Activated naive CD8-positive, alpha-beta T cell treated with anti-CD3 and anti-CD28 coated beads, Interleukin-2, amount 10 ng/mL, durations not matched to agents 7 days and 5 days (primary cell): ENCODE data around the gene PLXNB2. TPM values are rescaled to one million over a fixed set of nuclear protein-coding genes. Genes with fewer than 3 reads are reported as not detected.
A peak's percentile ranks its signal among the peaks of the same experiment; 100 is the strongest.

ENCODE experiments used
- ATAC-seq: fragments of 150-1000 bp; cut with Tn5 transposase; one replicate; pipeline ENCODE4 v1.10.0; 2021; ENCODE audit warnings: low read depth, moderate library complexity
- POLR2A ChIA-PET: fragments of 350-600 bp; sonication (Branson Sonifier 250); formaldehyde crosslinking; loops from one replicate; lab custom pipeline; 2021; ENCODE audit warnings: antibody characterized with exemption; lab: Charles Lee
- DNase-seq: peaks from one replicate; pipeline ENCODE4 v3.0.0; 2021
- H3K27ac Mint-ChIP-seq: one replicate; pipeline ENCODE4 v1.8.0; 2022; ENCODE audit warnings: mild to moderate bottlenecking, mixed read lengths
- H3K27me3 Mint-ChIP-seq: one replicate; pipeline ENCODE4 v1.8.0; 2022; ENCODE audit warnings: mild to moderate bottlenecking, moderate library complexity, mixed read lengths
- H3K36me3 Mint-ChIP-seq: one replicate; pipeline ENCODE4 v1.8.0; 2021; ENCODE audit warnings: mild to moderate bottlenecking, mixed read lengths
- H3K4me1 Mint-ChIP-seq: one replicate; pipeline ENCODE4 v1.8.0; 2021; ENCODE audit warnings: mixed read lengths
- H3K4me3 Mint-ChIP-seq: one replicate; pipeline ENCODE4 v1.8.0; 2022; ENCODE audit warnings: mild to moderate bottlenecking, moderate library complexity, mixed read lengths
- H3K9me3 Mint-ChIP-seq: one replicate; pipeline ENCODE4 v1.8.0; 2021; ENCODE audit warnings: mixed read lengths
- total RNA-seq, 2 experiments: library from RNA; stranded (reverse); gene quantifications; one replicate each; pipeline ENCODE4 v1.2.3, GENCODE V29; 2021

Gene PLXNB2
- total RNA-seq, 2 experiments from 2014 or later = 43.0 to 45.8 TPM

DNA sequence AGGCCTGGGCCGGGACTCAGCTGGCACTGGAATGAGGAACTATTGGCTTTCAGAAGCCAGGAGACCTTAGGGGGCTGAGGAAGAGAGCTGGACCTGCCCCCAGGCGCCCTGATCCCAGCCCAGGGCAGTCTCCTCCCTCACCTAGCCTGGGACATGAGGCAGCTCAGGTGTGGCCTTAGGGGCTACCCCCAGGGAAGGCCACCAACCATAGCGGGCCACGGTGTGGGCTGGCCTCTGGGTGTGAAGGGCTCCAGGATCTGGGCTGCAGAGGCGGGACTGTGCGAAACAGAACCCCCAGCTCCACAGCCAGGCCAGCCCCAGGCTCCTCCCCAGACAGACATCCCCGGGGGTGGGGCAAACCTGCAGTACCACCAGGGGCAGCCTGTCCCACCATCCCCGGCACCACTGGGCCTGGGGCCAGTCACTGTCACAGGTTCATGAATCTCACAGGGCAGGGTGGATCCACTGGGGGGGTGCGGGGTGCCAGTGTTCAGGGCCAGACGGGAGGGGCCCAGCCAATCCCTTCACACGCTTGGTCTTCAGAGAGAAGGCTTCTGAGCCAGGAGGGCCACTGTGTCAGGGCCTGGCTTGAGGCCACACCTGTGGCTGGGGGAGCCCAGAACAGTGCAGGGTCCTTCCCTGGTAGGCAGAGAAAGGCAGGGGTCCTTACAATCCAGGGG is 3.5 kb downstream of the PLXNB2 start:
- POLR2A ChIA-PET = interaction anchor here (6.0 kb wide), 1 partner anchor 10 kb away, joined by 51 read pairs; no protein-coding TSS in a partner anchor
- DNase-seq (no peak), ATAC-seq (no peak)
- Mint-ChIP-seq H3K36me3 (peaks cover 1% of the 10 kb centered on the region), H3K4me3 (peak overlapping the region; percentile 17), H3K9me3 (no peaks in the 10 kb centered on the region), H3K27me3 (peaks cover 11% of the 10 kb centered on the region), H3K27ac (peak overlapping the region; percentile 73), H3K4me1 (peaks cover 10% of the 10 kb centered on the region)

DNA sequence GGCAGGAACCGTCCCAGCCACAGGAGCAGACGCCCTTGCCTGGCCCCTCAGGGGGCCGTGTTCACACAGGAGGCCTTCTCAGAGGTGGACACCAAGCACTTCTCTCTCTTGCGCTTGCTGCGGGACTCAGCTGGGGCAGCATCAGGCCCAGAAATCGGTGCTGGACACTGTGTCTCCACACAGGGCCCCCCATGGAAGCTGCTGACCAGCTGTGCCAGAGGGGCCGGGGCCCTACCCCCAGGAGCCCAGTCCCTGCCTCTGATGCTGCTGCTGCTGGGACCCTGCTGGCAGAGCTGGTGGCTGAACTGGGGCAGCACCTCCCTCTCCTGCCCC is 4.0 kb downstream of the PLXNB2 start:
- Mint-ChIP-seq H3K4me3 (no peak overlapping the region), H3K27me3 (peaks cover 12% of the 10 kb centered on the region), H3K4me1 (peaks cover 6% of the 10 kb centered on the region), H3K36me3 (peaks cover 1% of the 10 kb centered on the region), H3K9me3 (no peaks in the 10 kb centered on the region), H3K27ac (no peak overlapping the region)
- DNase-seq (no peak), ATAC-seq (no peak)
- POLR2A ChIA-PET = interaction anchor here (1.1 to 6.0 kb wide), 2 partner anchors 10 to 60 kb away, joined by 3 to 51 read pairs; no protein-coding TSS in a partner anchor

DNA sequence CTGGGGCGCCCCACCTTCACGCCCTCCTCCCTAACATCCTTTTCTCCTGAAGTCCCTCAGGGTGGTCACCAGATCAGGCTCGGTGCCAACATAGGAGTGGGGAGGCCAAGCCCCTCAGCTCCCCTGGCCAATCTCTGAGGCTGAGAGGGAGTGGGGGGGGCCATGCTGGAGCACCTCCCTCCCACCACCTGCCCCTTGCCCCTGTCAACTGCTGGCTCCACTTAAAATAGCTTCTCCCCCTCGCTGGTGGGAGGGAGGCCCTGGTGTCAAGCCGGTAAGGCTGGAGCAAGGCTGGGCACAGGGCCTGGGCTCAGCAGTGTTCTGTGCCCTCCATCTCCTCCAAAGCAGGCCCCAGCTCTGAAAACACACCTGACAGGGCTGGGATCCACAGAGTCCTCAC is 4.9 kb downstream of the PLXNB2 start:
- no peak for ATAC-seq
- H3K27me3 Mint-ChIP-seq = peaks cover 12% of the 10 kb centered on the region
- POLR2A ChIA-PET = interaction anchor here (1.1 to 6.0 kb wide), 3 partner anchors 9 to 59 kb away, joined by 3 to 51 read pairs (median 3); no protein-coding TSS in a partner anchor

DNA sequence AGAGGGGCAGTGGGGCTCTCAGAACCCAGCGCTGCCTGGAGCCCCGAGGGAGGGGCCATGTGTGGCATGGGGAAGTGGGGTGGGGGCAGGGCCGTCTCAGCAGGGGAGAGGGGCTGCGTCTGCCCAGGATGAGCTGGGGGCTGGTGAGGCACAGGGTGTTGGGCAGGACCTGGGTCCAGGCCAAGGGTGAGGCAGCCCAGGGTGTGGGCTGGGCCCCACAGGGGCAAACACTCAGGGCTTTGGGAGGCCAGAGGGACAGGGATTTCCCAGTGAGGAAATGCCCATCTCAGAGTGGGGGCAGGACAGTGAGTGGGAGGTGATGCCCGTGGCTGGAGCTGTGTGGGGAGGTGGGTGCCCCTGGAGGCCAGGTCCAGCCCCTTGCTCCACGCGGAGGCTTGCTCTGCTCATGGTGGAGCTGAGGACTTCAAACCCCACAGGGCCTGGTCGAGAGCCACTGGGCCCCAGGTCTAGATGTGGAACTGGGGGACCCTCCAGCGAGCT is 5.4 kb downstream of the PLXNB2 start:
- no peak for ATAC-seq
- peaks cover 5% of the 10 kb centered on the region for H3K4me1 Mint-ChIP-seq
- H3K36me3 Mint-ChIP-seq = peaks cover 1% of the 10 kb centered on the region
- POLR2A ChIA-PET = interaction anchor here (0.7 to 6.0 kb wide), 4 partner anchors 8 to 150 kb away, joined by 3 to 51 read pairs (median 4); no protein-coding TSS in a partner anchor
- H3K27ac Mint-ChIP-seq = no peak overlapping the region
- H3K4me3 Mint-ChIP-seq = no peak overlapping the region
- peaks cover 12% of the 10 kb centered on the region for H3K27me3 Mint-ChIP-seq
- no peaks in the 10 kb centered on the region for H3K9me3 Mint-ChIP-seq
- DNase-seq = no peak

More for the DNA sequence above, 4.9 kb downstream of the PLXNB2 start:
- no peak overlapping the region for H3K4me3 Mint-ChIP-seq
- DNase-seq = no peak
- no peaks in the 10 kb centered on the region for H3K9me3 Mint-ChIP-seq
- peaks cover 5% of the 10 kb centered on the region for H3K4me1 Mint-ChIP-seq
- no peak overlapping the region for H3K27ac Mint-ChIP-seq
- H3K36me3 Mint-ChIP-seq = peaks cover 1% of the 10 kb centered on the region

DNA sequence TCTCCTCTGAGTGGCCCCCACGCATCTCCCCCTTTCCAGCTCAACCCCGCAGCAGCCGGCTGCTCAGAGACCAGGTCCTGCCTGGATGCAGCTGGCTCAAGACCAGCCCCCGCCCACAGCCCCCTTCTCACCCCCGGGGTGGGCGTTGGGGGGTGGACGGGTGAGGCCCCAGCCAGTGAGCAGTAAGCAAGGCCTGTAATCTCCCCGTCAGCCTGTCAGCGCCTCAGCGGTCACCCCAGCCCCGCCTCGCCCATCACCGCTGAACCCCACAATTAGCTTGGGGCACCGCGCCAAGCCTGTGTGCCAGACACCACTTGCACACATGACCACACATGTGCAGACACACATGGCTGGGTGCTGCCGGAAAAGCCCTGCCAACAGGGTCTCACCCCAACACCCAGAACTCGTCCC is 5.9 kb downstream of the PLXNB2 start:
- POLR2A ChIA-PET = interaction anchor here (0.7 kb wide), 1 partner anchor 151 kb away, joined by 4 read pairs; no protein-coding TSS in a partner anchor
- Mint-ChIP-seq H3K4me1 (peaks cover 5% of the 10 kb centered on the region), H3K27me3 (peaks cover 12% of the 10 kb centered on the region)

DNA sequence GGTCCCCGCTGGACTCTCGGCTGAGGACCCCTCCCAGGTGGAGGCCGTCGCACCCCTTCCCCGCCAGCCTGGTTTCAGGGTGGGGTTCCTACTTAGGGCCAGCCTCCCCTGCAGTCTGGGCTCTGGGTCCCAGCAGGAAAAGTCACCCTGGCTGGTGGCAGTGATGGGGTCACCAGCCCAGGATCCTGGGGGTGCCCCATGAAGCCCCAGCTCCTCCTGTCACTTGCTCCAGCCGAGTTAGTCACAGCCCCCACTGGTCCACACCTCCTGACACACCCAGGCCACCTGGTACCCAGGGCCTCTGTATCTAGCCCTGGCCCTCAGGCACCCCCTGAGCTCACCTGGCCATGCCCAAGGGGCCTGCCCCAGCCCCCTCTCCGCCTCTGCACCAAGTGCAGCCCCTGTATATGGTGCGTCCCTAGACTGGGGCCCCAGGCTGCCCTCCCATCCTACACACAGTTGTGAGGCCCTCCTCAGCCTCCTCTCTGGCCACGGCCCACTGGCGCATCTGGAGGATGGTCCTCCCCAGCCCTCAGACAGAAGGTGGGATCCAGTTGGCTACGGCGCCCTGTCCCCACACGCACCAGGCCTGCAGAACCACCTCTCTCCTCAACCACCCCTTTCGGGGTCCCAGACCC is 6.7 kb downstream of the PLXNB2 start:
- POLR2A ChIA-PET = interaction anchor here (1.0 kb wide), 1 partner anchor 14 kb away, joined by 3 read pairs; no protein-coding TSS in a partner anchor
- Mint-ChIP-seq H3K36me3 (peaks cover 1% of the 10 kb centered on the region), H3K9me3 (no peaks in the 10 kb centered on the region), H3K4me3 (no peak overlapping the region), H3K27me3 (peaks cover 7% of the 10 kb centered on the region), H3K4me1 (peaks cover 3% of the 10 kb centered on the region), H3K27ac (no peak overlapping the region)
- ATAC-seq (no peak), DNase-seq (no peak)

More for the DNA sequence above, 5.9 kb downstream of the PLXNB2 start:
- Mint-ChIP-seq H3K27ac (no peak overlapping the region), H3K36me3 (peaks cover 1% of the 10 kb centered on the region), H3K9me3 (no peaks in the 10 kb centered on the region), H3K4me3 (no peak overlapping the region)
- ATAC-seq (no peak), DNase-seq (no peak)

DNA sequence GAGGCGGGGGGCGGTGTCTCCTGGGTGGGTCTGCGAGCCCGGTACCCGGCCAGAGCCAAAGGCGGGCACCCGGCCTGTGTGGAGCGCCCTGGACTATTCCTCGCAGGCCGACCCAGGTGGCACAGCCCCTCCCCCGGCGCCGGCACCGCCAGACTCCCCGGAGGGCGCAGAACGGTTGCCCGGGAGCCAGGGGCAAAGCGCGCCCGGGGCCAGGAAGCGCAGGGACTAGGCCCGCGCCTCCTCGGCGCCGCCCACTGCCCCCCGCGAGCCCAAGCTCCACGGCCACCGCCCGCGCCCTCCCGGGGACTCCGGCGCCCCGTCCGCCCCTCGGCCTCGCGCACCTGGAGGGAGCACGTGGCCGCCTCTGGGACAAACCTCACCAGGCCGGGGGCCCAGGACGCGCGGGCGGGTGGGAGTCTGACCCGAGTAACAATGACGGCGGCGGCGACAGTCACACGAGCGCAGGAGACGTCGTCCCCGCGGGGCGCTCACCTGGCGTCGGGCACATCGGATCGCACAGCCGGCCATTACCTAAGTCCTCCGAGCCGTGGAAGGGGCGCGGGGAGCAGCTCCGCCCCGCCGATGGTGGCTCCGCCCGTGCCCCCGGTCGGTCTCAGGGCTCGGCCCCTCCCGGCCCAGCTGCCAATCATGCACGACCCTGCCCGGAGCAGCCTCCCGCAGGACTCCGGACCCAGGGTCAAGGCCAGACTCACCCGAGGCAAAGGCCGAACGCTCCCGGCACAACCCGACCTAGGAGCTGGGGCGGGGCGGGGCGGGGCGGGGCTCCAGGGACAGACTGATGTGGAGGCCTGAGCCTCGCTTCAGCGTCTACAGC is 7.4 kb downstream of the PLXNB2 start:
- ATAC-seq = no peak
- H3K9me3 Mint-ChIP-seq = no peaks in the 10 kb centered on the region

DNA sequence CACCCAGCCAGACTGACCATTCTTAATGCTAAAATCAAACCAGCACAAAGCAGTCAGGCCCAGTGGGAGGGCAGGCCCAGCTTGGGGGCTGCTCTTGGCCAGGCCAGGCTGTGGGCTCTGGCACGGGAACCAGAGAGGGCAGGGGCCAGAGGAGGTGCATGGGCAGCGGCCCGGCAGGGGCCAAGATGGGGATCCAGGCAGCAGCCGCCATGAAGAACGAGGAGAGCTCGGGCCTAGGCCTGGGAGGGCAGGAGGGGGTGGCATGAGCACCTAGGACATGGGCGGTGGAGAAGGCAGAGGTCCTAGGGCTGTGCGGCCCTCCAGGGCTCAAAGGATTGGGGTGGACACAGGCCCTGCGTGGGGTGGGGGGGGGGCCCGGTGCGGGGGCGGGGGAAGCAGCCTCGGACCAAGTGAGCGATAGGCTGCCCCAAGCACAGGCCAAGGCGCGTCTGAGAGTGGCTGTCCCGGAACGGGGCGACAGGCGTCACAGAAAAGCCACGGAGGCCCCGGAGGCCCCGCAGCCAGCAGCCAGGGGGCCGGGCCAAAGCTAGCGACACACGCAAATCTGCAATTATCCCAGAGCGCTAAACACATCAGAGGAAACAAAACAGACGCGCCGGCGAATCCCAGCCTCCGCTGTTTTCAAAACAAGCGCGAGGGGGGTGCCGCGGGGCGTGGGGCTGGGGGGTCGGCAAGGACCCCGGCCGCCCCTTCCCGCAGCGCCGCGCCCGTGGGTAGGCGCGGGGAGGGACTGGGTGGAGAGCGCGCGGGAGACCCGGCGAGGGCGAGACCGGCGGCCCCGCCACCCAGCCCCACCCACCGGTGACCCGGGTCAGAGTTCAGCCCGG is 8.3 kb downstream of the PLXNB2 start:
- Mint-ChIP-seq H3K9me3 (no peaks in the 10 kb centered on the region), H3K4me1 (peaks cover 4% of the 10 kb centered on the region), H3K27me3 (peaks cover 4% of the 10 kb centered on the region), H3K4me3 (no peak overlapping the region), H3K36me3 (peaks cover 1% of the 10 kb centered on the region), H3K27ac (no peak overlapping the region)
- DNase-seq (no peak), ATAC-seq (peak; percentile 12)
- POLR2A ChIA-PET = no interaction called here

More for the DNA sequence above, 7.4 kb downstream of the PLXNB2 start:
- Mint-ChIP-seq H3K27ac (no peak overlapping the region), H3K27me3 (peaks cover 7% of the 10 kb centered on the region), H3K4me1 (peaks cover 3% of the 10 kb centered on the region), H3K4me3 (no peak overlapping the region), H3K36me3 (peaks cover 1% of the 10 kb centered on the region)
- POLR2A ChIA-PET = interaction anchor here (1.0 kb wide), 1 partner anchor 14 kb away, joined by 3 read pairs; no protein-coding TSS in a partner anchor
- no peak for DNase-seq

DNA sequence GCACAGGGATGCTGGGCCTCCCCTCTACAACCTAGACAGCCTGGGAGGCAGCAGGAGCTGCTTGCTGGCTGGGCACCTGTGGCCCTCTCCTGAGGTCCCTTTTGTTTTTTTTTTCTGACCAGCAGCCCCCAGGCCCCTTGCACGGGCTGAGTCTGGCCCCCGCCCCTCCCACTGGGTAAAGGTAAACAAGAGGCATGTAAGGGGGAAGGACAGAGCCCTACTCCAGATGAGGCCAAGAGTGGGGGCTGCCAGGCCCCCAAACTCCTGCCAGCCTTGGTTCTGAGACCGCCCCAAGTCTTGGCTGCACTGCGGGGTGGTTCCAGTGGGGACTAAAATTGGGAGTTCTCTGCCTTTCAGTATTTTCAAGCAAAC is 9.2 kb downstream of the PLXNB2 start:
- ATAC-seq (no peak), DNase-seq (no peak)
- no peak overlapping the region for H3K4me3 Mint-ChIP-seq
- H3K27me3 Mint-ChIP-seq = peaks cover 4% of the 10 kb centered on the region
- H3K4me1 Mint-ChIP-seq = peaks cover 2% of the 10 kb centered on the region
- POLR2A ChIA-PET = no interaction called here
- H3K36me3 Mint-ChIP-seq = peaks cover 1% of the 10 kb centered on the region
- no peak overlapping the region for H3K27ac Mint-ChIP-seq
- H3K9me3 Mint-ChIP-seq = no peaks in the 10 kb centered on the region

DNA sequence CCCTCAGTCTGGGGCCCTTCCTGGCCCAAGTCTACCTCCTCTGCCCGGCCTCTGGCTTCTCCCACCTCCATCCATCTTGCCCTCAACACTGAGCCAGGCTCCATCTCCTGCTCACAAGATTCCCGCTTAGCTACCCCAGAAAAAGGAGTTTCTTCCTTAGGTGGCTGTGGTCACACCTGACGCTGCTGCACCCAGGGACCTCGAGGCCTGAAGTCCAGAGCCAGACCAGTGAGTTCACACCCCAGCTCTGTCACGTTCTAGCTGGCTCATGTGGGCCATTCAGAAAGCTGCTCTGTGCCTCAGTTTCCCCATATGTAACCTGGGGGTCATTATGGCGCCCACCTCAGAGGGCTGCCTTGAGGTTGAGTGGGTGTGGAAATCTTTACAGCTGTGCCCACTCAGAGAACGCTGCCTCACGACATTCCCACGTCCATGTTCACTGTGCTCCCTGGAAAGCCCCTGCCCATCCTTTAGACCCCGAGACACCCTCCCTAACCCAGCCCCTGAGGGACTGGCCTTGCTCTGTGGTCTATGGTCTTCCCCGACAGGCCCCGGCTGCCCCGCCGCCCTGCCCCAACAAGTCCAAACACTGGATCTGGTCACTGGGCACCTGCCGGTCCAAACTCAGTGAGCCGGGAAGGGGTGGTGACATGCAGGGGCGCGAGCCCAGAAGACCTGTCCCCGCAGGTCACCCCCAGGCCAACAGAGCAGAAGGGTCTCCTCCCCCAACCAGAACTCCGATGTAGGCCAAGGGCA is 9.8 kb downstream of the PLXNB2 start:
- Mint-ChIP-seq H3K27me3 (peaks cover 4% of the 10 kb centered on the region), H3K36me3 (peaks cover 1% of the 10 kb centered on the region), H3K27ac (no peak overlapping the region), H3K4me3 (no peak overlapping the region), H3K4me1 (peaks cover 5% of the 10 kb centered on the region), H3K9me3 (no peaks in the 10 kb centered on the region)
- DNase-seq = no peak
- POLR2A ChIA-PET = interaction anchor here (1.5 kb wide), 1 partner anchor 44 kb away, joined by 3 read pairs; no protein-coding TSS in a partner anchor
- ATAC-seq = no peak

DNA sequence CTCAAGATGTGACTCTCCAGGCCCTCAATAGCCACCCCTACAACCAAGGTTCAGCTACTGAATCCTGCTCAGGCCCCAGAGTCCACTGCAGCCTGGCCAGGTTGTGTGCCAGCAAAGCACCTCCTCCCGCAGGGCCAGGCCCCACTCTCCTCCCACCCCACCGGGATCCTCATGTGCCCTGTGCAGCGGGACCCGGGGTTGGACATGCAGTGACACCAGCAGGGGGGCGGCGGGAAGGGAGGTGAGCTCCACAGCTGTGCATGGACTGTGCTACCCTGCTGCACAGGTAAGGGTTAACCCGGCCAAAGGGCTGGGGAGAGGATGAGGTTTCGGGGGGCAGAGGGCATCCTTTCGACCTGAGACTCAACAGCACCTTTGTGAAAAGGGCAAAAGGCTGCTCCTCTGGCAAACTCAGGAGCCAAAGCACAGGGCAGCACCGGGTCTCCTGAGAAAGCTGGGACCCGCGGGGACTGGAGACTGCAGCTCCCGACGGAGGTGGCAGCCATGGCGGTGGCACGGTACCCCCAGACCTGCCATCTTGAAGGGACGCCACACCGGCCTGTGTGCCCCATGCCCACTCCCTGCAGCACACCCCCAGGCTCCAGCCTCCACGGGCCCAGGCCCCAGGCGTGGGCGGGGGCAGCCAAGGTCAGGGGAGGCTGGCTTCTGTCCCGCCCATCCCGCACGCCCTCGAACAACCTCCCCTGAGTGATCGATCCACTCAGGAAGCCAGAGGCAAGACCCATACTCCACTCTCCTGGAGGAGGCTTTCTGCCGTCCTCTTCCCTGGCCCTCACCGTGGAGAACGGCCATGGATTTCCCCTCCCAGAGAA is 10.6 kb downstream of the PLXNB2 start:
- POLR2A ChIA-PET = interaction anchor here (0.6 to 1.5 kb wide), 2 partner anchors 45 to 257 kb away, joined by 3 to 4 read pairs; no protein-coding TSS in a partner anchor
- H3K27ac Mint-ChIP-seq = no peak overlapping the region

More for the DNA sequence above, 10.6 kb downstream of the PLXNB2 start:
- Mint-ChIP-seq H3K9me3 (no peaks in the 10 kb centered on the region), H3K4me3 (no peak overlapping the region), H3K4me1 (peaks cover 12% of the 10 kb centered on the region), H3K36me3 (peaks cover 4% of the 10 kb centered on the region), H3K27me3 (peaks cover 4% of the 10 kb centered on the region)
- DNase-seq = no peak
- no peak for ATAC-seq
